ENCODE measurements around the gene FBXO36.

DNA sequence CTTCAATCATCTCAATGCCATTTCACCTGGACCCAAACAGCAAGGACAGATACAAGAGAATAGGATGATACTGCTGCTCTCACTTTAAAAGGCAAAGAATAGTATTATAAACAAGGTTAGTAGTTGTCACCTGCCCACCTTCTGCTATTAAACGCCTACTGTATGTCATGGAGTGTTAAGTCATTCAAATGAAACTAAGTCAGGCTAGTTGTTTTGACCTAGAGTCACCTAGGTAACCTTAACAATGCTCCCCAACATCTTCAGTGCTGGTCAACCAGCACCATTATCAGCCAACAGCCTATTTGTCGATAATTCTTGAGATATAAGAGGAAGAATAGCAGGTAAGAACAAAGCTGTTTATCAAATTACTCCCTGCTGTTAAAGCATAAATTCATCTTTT is 39.7 kb upstream of the FBXO36 start:
- no peak for TF ChIP-seq SPI1 (IDR thresholded peaks at IDR 0.05; ENCODE audit: low read depth, low read length)
- TF ChIP-seq POLR2A (IDR thresholded peaks at IDR 0.05; ENCODE audit: low read depth, low read length), result no peak
- no peak for TF ChIP-seq POLR2AphosphoS5 (IDR thresholded peaks at IDR 0.05; ENCODE audit: low read depth, low read length)
